ENCODE results near the gene MAMLD1. TPM values are rescaled to one million over a fixed set of nuclear protein-coding genes. Genes with fewer than 3 reads are reported as not detected.

MAMLD1 gene
- total RNA-seq, 2 donors from 2014 or later: 2.7 to 3.4 TPM

- peaks cover 12% of the 10 kb centered on the region for H3K27me3 Mint-ChIP-seq (ENCODE audit: low read depth)
- H3K36me3 Mint-ChIP-seq (ENCODE audit: insufficient read depth in 2 of 2): peaks cover 0 to 4% of the 10 kb centered on the region in 2 donors
- ATAC-seq (replicated peaks in 1 of 2) (no peak), DNase-seq (no peak)
- peaks cover 0 to 2% of the 10 kb centered on the region in 2 donors for H3K9me3 Mint-ChIP-seq
- H3K4me3 Mint-ChIP-seq: no peak overlapping the region
- no peaks in the 10 kb centered on the region for H3K4me1 Mint-ChIP-seq (ENCODE audit: low read depth)
- H3K27ac Mint-ChIP-seq: no peak overlapping the region
Observed at GRCh38 chrX:150436195-150436594, 73.1 kb downstream of the MAMLD1 start.

- Mint-ChIP-seq H3K27me3 (ENCODE audit: low read depth) (peaks cover 6% of the 10 kb centered on the region), H3K4me3 (no peak overlapping the region), H3K9me3 (peaks cover 0 to 2% of the 10 kb centered on the region in 2 donors), H3K4me1 (ENCODE audit: low read depth) (no peaks in the 10 kb centered on the region), H3K27ac (no peak overlapping the region), H3K36me3 (ENCODE audit: insufficient read depth in 2 of 2) (peaks cover 0 to 4% of the 10 kb centered on the region in 2 donors)
- ATAC-seq (replicated peaks in 1 of 2): no peak
- DNase-seq: no peak
Observed at GRCh38 chrX:150438165-150438564, 75.0 kb downstream of the MAMLD1 start.

- no peak for DNase-seq
- Mint-ChIP-seq H3K27ac (no peak overlapping the region), H3K9me3 (no peaks in the 10 kb centered on the region), H3K27me3 (ENCODE audit: low read depth) (peaks cover 10% of the 10 kb centered on the region), H3K4me3 (no peak overlapping the region), H3K4me1 (ENCODE audit: low read depth) (peaks cover 7% of the 10 kb centered on the region), H3K36me3 (ENCODE audit: insufficient read depth in 2 of 2) (no peaks in the 10 kb centered on the region)
- ATAC-seq (replicated peaks in 1 of 2): no peak
Observed at GRCh38 chrX:150446151-150446550, 83.0 kb downstream of the MAMLD1 start.

GRCh38 chrX:150446995-150447394 is 83.9 kb downstream of the MAMLD1 start:
- Mint-ChIP-seq H3K27ac (no peak overlapping the region), H3K4me3 (no peak overlapping the region), H3K36me3 (ENCODE audit: insufficient read depth in 2 of 2) (peaks cover 0 to 1% of the 10 kb centered on the region in 2 donors), H3K27me3 (ENCODE audit: low read depth) (peaks cover 10% of the 10 kb centered on the region), H3K4me1 (ENCODE audit: low read depth) (peaks cover 7% of the 10 kb centered on the region), H3K9me3 (no peaks in the 10 kb centered on the region)
- DNase-seq: no peak
- ATAC-seq (replicated peaks in 1 of 2): no peak

GRCh38 chrX:150449313-150449712 is 86.2 kb downstream of the MAMLD1 start:
- Mint-ChIP-seq H3K9me3 (no peaks in the 10 kb centered on the region), H3K4me1 (ENCODE audit: low read depth) (peaks cover 7% of the 10 kb centered on the region), H3K4me3 (no peak overlapping the region), H3K27me3 (ENCODE audit: low read depth) (peaks cover 10% of the 10 kb centered on the region), H3K36me3 (ENCODE audit: insufficient read depth in 2 of 2) (peaks cover 0 to 6% of the 10 kb centered on the region in 2 donors), H3K27ac (no peak overlapping the region)
- no peak for DNase-seq
- ATAC-seq (replicated peaks in 1 of 2): no peak

- H3K36me3 Mint-ChIP-seq (ENCODE audit: insufficient read depth in 2 of 2): peaks cover 0 to 6% of the 10 kb centered on the region in 2 donors
- no peaks in the 10 kb centered on the region for H3K9me3 Mint-ChIP-seq
- peak overlapping the region in 1 of 2 donors; percentile 29 for H3K4me3 Mint-ChIP-seq
- H3K27me3 Mint-ChIP-seq (ENCODE audit: low read depth): peaks cover 18% of the 10 kb centered on the region
- no peak overlapping the region for H3K27ac Mint-ChIP-seq
- peaks cover 7% of the 10 kb centered on the region for H3K4me1 Mint-ChIP-seq (ENCODE audit: low read depth)
- peak; percentile 47 to 83 for ATAC-seq (replicated peaks in 1 of 2)
- peak in 1 of 2 donors; percentile 18 for DNase-seq
Observed at GRCh38 chrX:150450519-150451177, 87.5 kb downstream of the MAMLD1 start.

- Mint-ChIP-seq H3K9me3 (no peaks in the 10 kb centered on the region), H3K27ac (no peak overlapping the region), H3K36me3 (ENCODE audit: insufficient read depth in 2 of 2) (peaks cover 0 to 6% of the 10 kb centered on the region in 2 donors), H3K4me3 (no peak overlapping the region), H3K27me3 (ENCODE audit: low read depth) (peaks cover 18% of the 10 kb centered on the region), H3K4me1 (ENCODE audit: low read depth) (peaks cover 19% of the 10 kb centered on the region)
- DNase-seq (no peak), ATAC-seq (replicated peaks in 1 of 2) (no peak)
Observed at GRCh38 chrX:150451953-150452352, 88.8 kb downstream of the MAMLD1 start.

GRCh38 chrX:150454083-150454482 is 91.0 kb downstream of the MAMLD1 start:
- DNase-seq (no peak), ATAC-seq (replicated peaks in 1 of 2) (no peak)
- no peaks in the 10 kb centered on the region for H3K9me3 Mint-ChIP-seq
- peaks cover 18% of the 10 kb centered on the region for H3K27me3 Mint-ChIP-seq (ENCODE audit: low read depth)
- peaks cover 0 to 6% of the 10 kb centered on the region in 2 donors for H3K36me3 Mint-ChIP-seq (ENCODE audit: insufficient read depth in 2 of 2)
- no peak overlapping the region for H3K4me3 Mint-ChIP-seq
- peaks cover 19% of the 10 kb centered on the region for H3K4me1 Mint-ChIP-seq (ENCODE audit: low read depth)
- H3K27ac Mint-ChIP-seq: peak overlapping the region; percentile 63

GRCh38 chrX:150454508-150455214 is 91.5 kb downstream of the MAMLD1 start:
- no peak overlapping the region for H3K27ac Mint-ChIP-seq
- DNase-seq: no peak
- peaks cover 0 to 6% of the 10 kb centered on the region in 2 donors for H3K36me3 Mint-ChIP-seq (ENCODE audit: insufficient read depth in 2 of 2)
- peaks cover 22% of the 10 kb centered on the region for H3K27me3 Mint-ChIP-seq (ENCODE audit: low read depth)
- H3K4me3 Mint-ChIP-seq: no peak overlapping the region
- no peaks in the 10 kb centered on the region for H3K9me3 Mint-ChIP-seq
- no peak for ATAC-seq (replicated peaks in 1 of 2)
- peaks cover 24% of the 10 kb centered on the region for H3K4me1 Mint-ChIP-seq (ENCODE audit: low read depth)

- Mint-ChIP-seq H3K27me3 (ENCODE audit: low read depth) (peaks cover 22% of the 10 kb centered on the region), H3K4me1 (ENCODE audit: low read depth) (peaks cover 24% of the 10 kb centered on the region), H3K4me3 (no peak overlapping the region), H3K36me3 (ENCODE audit: insufficient read depth in 2 of 2) (peaks cover 0 to 6% of the 10 kb centered on the region in 2 donors), H3K9me3 (no peaks in the 10 kb centered on the region), H3K27ac (no peak overlapping the region)
- DNase-seq: no peak
- no peak for ATAC-seq (replicated peaks in 1 of 2)
Observed at GRCh38 chrX:150455215-150455608, 92.1 kb downstream of the MAMLD1 start.

GRCh38 chrX:150456466-150456865 is 93.3 kb downstream of the MAMLD1 start:
- no peak overlapping the region for H3K4me3 Mint-ChIP-seq
- no peak for DNase-seq
- H3K27ac Mint-ChIP-seq: no peak overlapping the region
- ATAC-seq (replicated peaks in 1 of 2): peak in 1 of 2 donors; percentile 23
- H3K4me1 Mint-ChIP-seq (ENCODE audit: low read depth): peaks cover 18% of the 10 kb centered on the region
- peaks cover 0 to 6% of the 10 kb centered on the region in 2 donors for H3K36me3 Mint-ChIP-seq (ENCODE audit: insufficient read depth in 2 of 2)
- no peaks in the 10 kb centered on the region for H3K9me3 Mint-ChIP-seq
- peaks cover 22% of the 10 kb centered on the region for H3K27me3 Mint-ChIP-seq (ENCODE audit: low read depth)

GRCh38 chrX:150456941-150457340 is 93.8 kb downstream of the MAMLD1 start:
- Mint-ChIP-seq H3K4me3 (no peak overlapping the region), H3K27me3 (ENCODE audit: low read depth) (peaks cover 22% of the 10 kb centered on the region), H3K9me3 (no peaks in the 10 kb centered on the region), H3K36me3 (ENCODE audit: insufficient read depth in 2 of 2) (peaks cover 0 to 6% of the 10 kb centered on the region in 2 donors), H3K27ac (no peak overlapping the region), H3K4me1 (ENCODE audit: low read depth) (peaks cover 18% of the 10 kb centered on the region)
- DNase-seq (no peak), ATAC-seq (replicated peaks in 1 of 2) (no peak)

- ATAC-seq (replicated peaks in 1 of 2) (no peak), DNase-seq (no peak)
- no peak overlapping the region for H3K4me3 Mint-ChIP-seq
- H3K27ac Mint-ChIP-seq: no peak overlapping the region
- no peaks in the 10 kb centered on the region for H3K36me3 Mint-ChIP-seq (ENCODE audit: insufficient read depth in 2 of 2)
- peaks cover 18% of the 10 kb centered on the region for H3K4me1 Mint-ChIP-seq (ENCODE audit: low read depth)
- no peaks in the 10 kb centered on the region for H3K9me3 Mint-ChIP-seq
- H3K27me3 Mint-ChIP-seq (ENCODE audit: low read depth): peaks cover 14% of the 10 kb centered on the region
Observed at GRCh38 chrX:150459196-150459595, 96.1 kb downstream of the MAMLD1 start.

Measured in activated T-cell treated with anti-CD3 and anti-CD28 coated beads, Interleukin-2, amount 50 U/mL, for 72 hours (primary cell).